H9 (cell line): ENCODE results near the gene MMP25. TPM values are rescaled to one million over a fixed set of nuclear protein-coding genes. Genes with fewer than 3 reads are reported as not detected.

Experiments used
- DNase-seq: peaks from one replicate; pipeline ENCODE4 v3.0.0-alpha.2; 2017
- H2AFZ ChIP-seq: one replicate; pipeline ENCODE4 v1.6.1; 2013; ENCODE audit warnings: mild to moderate bottlenecking, low read length, control low read depth, moderate library complexity
- H2AK5ac ChIP-seq: 2 replicates; pipeline ENCODE4 v1.6.1; 2013; ENCODE audit warnings: low read length, control low read depth, mixed read lengths; ENCODE audit not compliant: insufficient read length
- H2BK120ac ChIP-seq: one replicate; pipeline ENCODE4 v1.6.1; 2013; ENCODE audit warnings: low read depth, mild to moderate bottlenecking, low read length, control low read depth, inconsistent platforms; ENCODE audit not compliant: poor library complexity, severe bottlenecking
- H2BK12ac ChIP-seq: 2 replicates; pipeline ENCODE4 v1.6.1; 2013; ENCODE audit warnings: low read length, control low read depth, mixed read lengths, low read depth; ENCODE audit not compliant: insufficient read length
- H2BK15ac ChIP-seq: 2 replicates; pipeline ENCODE4 v1.6.1; 2013; ENCODE audit warnings: low read depth, low read length, control low read depth
- H2BK20ac ChIP-seq: one replicate; pipeline ENCODE4 v1.6.1; 2013; ENCODE audit warnings: low read depth, mild to moderate bottlenecking, low read length, control low read depth, inconsistent platforms; ENCODE audit not compliant: poor library complexity, severe bottlenecking
- H2BK5ac ChIP-seq: 2 replicates; pipeline ENCODE4 v1.6.1; 2013; ENCODE audit warnings: low read length, control low read depth, mixed read lengths; ENCODE audit not compliant: insufficient read length
- H3K14ac ChIP-seq: 2 replicates; pipeline ENCODE4 v1.6.1; 2013; ENCODE audit warnings: low read length, control low read depth; ENCODE audit not compliant: insufficient read depth
- H3K18ac ChIP-seq: 2 replicates; pipeline ENCODE4 v1.6.1; 2013; ENCODE audit warnings: low read depth, mild to moderate bottlenecking, mixed read lengths, low read length, control low read depth; ENCODE audit not compliant: insufficient read length
- H3K23ac ChIP-seq: 2 replicates; pipeline ENCODE4 v1.6.1; 2013; ENCODE audit warnings: low read length, control low read depth, mixed read lengths, low read depth; ENCODE audit not compliant: insufficient read length
- H3K23me2 ChIP-seq: 2 replicates; pipeline ENCODE4 v1.6.1; 2013; ENCODE audit warnings: low read depth, mild to moderate bottlenecking, mixed read lengths, low read length, control low read depth; ENCODE audit not compliant: insufficient read length, poor library complexity, severe bottlenecking
- H3K27ac ChIP-seq: 2 replicates; pipeline ENCODE4 v1.5.1; 2013; ENCODE audit warnings: low read length, control low read depth, mixed read lengths, low read depth; ENCODE audit not compliant: insufficient read length
- H3K27me3 ChIP-seq: 2 replicates; pipeline ENCODE4 v1.6.1; 2013; ENCODE audit warnings: low read length, control low read depth, inconsistent platforms; ENCODE audit not compliant: insufficient read depth
- H3K4ac ChIP-seq: 2 replicates; pipeline ENCODE4 v1.6.1; 2013; ENCODE audit warnings: low read depth, mild to moderate bottlenecking, control low read depth, inconsistent platforms, low read length, moderate library complexity
- H3K4me1 ChIP-seq: 2 replicates; pipeline ENCODE4 v1.6.1; 2013; ENCODE audit warnings: low read length, control low read depth, inconsistent platforms; ENCODE audit not compliant: insufficient read depth
- H3K4me2 ChIP-seq: 2 replicates; pipeline ENCODE4 v1.6.1; 2013; ENCODE audit warnings: low read length, control low read depth, mixed read lengths; ENCODE audit not compliant: insufficient read length, insufficient read depth
- H3K56ac ChIP-seq: 2 replicates; pipeline ENCODE4 v1.6.1; 2013; ENCODE audit warnings: low read depth, mild to moderate bottlenecking, mixed read lengths, low read length, control low read depth; ENCODE audit not compliant: insufficient read length
- H3K79me1 ChIP-seq: 2 replicates; pipeline ENCODE4 v1.6.1; 2013; ENCODE audit warnings: low read depth, mild to moderate bottlenecking, moderate library complexity, low read length, control low read depth, inconsistent platforms; ENCODE audit not compliant: insufficient read depth, poor library complexity, severe bottlenecking
- H3K79me2 ChIP-seq: 2 replicates; pipeline ENCODE4 v1.6.1; 2013; ENCODE audit warnings: low read length, control low read depth, inconsistent platforms; ENCODE audit not compliant: insufficient read depth
- H3K9ac ChIP-seq: 2 replicates; pipeline ENCODE4 v1.6.1; 2013; ENCODE audit warnings: low read length, control low read depth, mixed read lengths; ENCODE audit not compliant: insufficient read length; ENCODE audit errors: extremely low read depth
- H3K9me3 ChIP-seq: one replicate; pipeline ENCODE4 v1.6.1; 2013; ENCODE audit warnings: low read depth, low read length, inconsistent platforms; ENCODE audit not compliant: control insufficient read depth
- H3T11ph ChIP-seq: one replicate; pipeline ENCODE4 v1.6.1; 2013; ENCODE audit warnings: mild to moderate bottlenecking, low read length, control low read depth, inconsistent platforms
- H4K20me1 ChIP-seq: one replicate; pipeline ENCODE4 v1.6.1; 2013; ENCODE audit not compliant: control insufficient read depth, insufficient read length, insufficient read depth
- H4K5ac ChIP-seq: 2 replicates; pipeline ENCODE4 v1.6.1; 2013; ENCODE audit warnings: low read depth, mild to moderate bottlenecking, mixed read lengths, low read length, control low read depth; ENCODE audit not compliant: insufficient read length
- H4K8ac ChIP-seq: replicated peaks from 2 replicates; pipeline ENCODE4 v1.6.1; 2013; ENCODE audit warnings: low read length, control low read depth, mixed read lengths, low read depth; ENCODE audit not compliant: insufficient read length
- H4K91ac ChIP-seq: 2 replicates; pipeline ENCODE4 v1.6.1; 2013; ENCODE audit warnings: low read depth, mild to moderate bottlenecking, moderate library complexity, mixed read lengths, low read length, control low read depth; ENCODE audit not compliant: insufficient read length
- H3K27ac Mint-ChIP-seq, 3 experiments: 2 replicates in 2 of 3; 3 replicates in 1 of 3; pipeline ENCODE4 v1.8.0; 2020 to 2021; ENCODE audit warnings: mixed read lengths in 3 of 3, mild to moderate bottlenecking in 1 of 3, moderate library complexity in 1 of 3
- H3K27me3 Mint-ChIP-seq: 2 replicates; pipeline ENCODE4 v1.8.0; 2021; ENCODE audit warnings: low read depth, mild to moderate bottlenecking, moderate library complexity, mixed read lengths
- H3K36me3 Mint-ChIP-seq, 3 experiments: 2 replicates in 2 of 3; 3 replicates in 1 of 3; pipeline ENCODE4 v1.8.0; 2020 to 2021; ENCODE audit warnings: low read depth in 3 of 3, mixed read lengths in 3 of 3; ENCODE audit not compliant: insufficient read depth in 1 of 3
- H3K4me1 Mint-ChIP-seq, 2 experiments: 2 replicates each; pipeline ENCODE4 v1.8.0; 2020; ENCODE audit warnings: mixed read lengths in 2 of 2
- H3K4me3 Mint-ChIP-seq, 2 experiments: 2 replicates in 1 of 2; 3 replicates in 1 of 2; pipeline ENCODE4 v1.8.0; 2020 to 2021; ENCODE audit warnings: mild to moderate bottlenecking in 2 of 2, mixed read lengths in 2 of 2, moderate library complexity in 1 of 2
- H3K9me3 Mint-ChIP-seq, 2 experiments: 2 replicates in 1 of 2; 3 replicates in 1 of 2; pipeline ENCODE4 v1.8.0; 2020; ENCODE audit warnings: mild to moderate bottlenecking in 2 of 2, mixed read lengths in 2 of 2, moderate library complexity in 1 of 2
- WGBS: extraction: QIAGEN DNeasy Blood & Tissue Kit; methylation state at CpG from one replicate; pipeline ENCODE4 v1.1.7; 2013; ENCODE audit warnings: missing lambda C conversion rate, low lambda C conversion rate, mixed read lengths; ENCODE audit not compliant: insufficient read length; ENCODE audit errors: extremely low coverage; 5-methylcytosine and 5-hydroxymethylcytosine counted together
- total RNA-seq: library from RNA; stranded (reverse); gene quantifications from 2 replicates; pipeline ENCODE4 v1.2.1, GENCODE V29; 2021
- TF ChIP-seq, protein P1 (sequence below): fragments of 200-600 bp; sonication (generic); conservative IDR thresholded peaks from 3 replicates; pipeline ENCODE4 v1.8.0; 2021; ENCODE audit warnings: antibody characterized with exemption, mild to moderate bottlenecking

The MMP25 gene
- total RNA-seq, 1 experiment from 2014 or later = 13.5 TPM

DNA sequence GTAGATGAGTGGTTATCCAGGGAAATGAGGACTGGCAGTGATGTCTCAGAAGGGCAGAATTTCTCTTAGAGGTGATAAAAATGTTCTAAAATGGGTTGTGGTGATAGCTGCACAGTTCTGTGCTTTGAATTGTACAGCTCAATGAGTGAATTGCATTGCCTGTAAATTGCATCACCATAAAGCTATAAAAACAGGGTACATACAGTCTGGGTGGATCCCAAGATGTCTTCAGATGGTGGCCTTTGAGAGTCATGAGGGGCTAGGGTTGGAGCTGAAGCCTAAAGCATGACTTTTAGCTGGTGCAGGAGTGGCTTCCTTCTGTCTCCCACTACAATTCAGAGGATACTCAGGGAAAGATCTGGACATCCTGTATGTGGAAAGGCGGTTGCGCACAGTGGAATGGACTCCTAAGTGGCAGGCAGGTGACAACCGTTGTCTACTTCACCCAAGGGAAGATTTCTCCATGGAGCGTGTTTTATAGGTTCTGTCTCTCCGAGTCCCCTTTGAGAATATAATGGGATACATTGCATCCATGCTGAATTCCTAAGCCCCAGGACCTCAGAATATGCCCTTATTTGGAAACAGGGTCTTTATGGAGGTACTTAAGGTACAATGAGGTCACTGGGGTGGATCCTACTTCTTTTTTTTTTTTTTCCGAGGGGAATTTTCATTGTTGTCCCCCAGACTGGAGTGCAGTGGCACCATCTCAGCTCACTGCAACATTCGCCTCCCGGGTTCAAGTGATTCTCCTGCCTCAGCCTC is 17.4 kb downstream of the MMP25 start:
- H3K9ac ChIP-seq = no peak overlapping the region
- H3K14ac ChIP-seq = no peak overlapping the region
- H2AK5ac ChIP-seq = no peak overlapping the region
- H3K9me3 Mint-ChIP-seq = no peaks in the 10 kb centered on the region; a peak in 1 of 5 replicates
- H3K79me1 ChIP-seq = no peaks in the 10 kb centered on the region
- no peaks in the 10 kb centered on the region for H3K27me3 ChIP-seq
- no CpG with 5 or more reads among the region's 8 CpGs for WGBS
- TF ChIP-seq, protein P1, sequence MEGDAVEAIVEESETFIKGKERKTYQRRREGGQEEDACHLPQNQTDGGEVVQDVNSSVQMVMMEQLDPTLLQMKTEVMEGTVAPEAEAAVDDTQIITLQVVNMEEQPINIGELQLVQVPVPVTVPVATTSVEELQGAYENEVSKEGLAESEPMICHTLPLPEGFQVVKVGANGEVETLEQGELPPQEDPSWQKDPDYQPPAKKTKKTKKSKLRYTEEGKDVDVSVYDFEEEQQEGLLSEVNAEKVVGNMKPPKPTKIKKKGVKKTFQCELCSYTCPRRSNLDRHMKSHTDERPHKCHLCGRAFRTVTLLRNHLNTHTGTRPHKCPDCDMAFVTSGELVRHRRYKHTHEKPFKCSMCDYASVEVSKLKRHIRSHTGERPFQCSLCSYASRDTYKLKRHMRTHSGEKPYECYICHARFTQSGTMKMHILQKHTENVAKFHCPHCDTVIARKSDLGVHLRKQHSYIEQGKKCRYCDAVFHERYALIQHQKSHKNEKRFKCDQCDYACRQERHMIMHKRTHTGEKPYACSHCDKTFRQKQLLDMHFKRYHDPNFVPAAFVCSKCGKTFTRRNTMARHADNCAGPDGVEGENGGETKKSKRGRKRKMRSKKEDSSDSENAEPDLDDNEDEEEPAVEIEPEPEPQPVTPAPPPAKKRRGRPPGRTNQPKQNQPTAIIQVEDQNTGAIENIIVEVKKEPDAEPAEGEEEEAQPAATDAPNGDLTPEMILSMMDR = no peak
- H3K4me2 ChIP-seq = no peak overlapping the region
- H4K5ac ChIP-seq = no peak overlapping the region
- peaks cover 7% of the 10 kb centered on the region for H3K23me2 ChIP-seq
- H3K4me1 ChIP-seq = no peaks in the 10 kb centered on the region
- H2BK20ac ChIP-seq = no peak overlapping the region
- H3K23ac ChIP-seq = no peak overlapping the region
- H3K4ac ChIP-seq = no peak overlapping the region
- no peak overlapping the region for H2BK5ac ChIP-seq
- peaks cover 24 to 29% of the 10 kb centered on the region in 2 experiments for H3K4me1 Mint-ChIP-seq
- H3K36me3 Mint-ChIP-seq = no peaks in the 10 kb centered on the region; a peak in 2 of 7 replicates
- DNase-seq = no peak
- H3K18ac ChIP-seq = peak overlapping the region; percentile 47
- no peak overlapping the region for H2BK120ac ChIP-seq
- H3K79me2 ChIP-seq = no peaks in the 10 kb centered on the region
- no peaks in the 10 kb centered on the region for H4K20me1 ChIP-seq
- H3K27me3 Mint-ChIP-seq = peaks cover 19% of the 10 kb centered on the region
- no peak overlapping the region for H3K27ac ChIP-seq
- no peaks in the 10 kb centered on the region for H3K9me3 ChIP-seq
- peak overlapping the region in 1 of 2 experiments; percentile 5; a peak in 1 of 5 replicates for H3K4me3 Mint-ChIP-seq
- H4K91ac ChIP-seq = no peak overlapping the region
- H3K56ac ChIP-seq = no peak overlapping the region
- H3T11ph ChIP-seq = no peak overlapping the region
- no peak overlapping the region for H2BK15ac ChIP-seq
- H2BK12ac ChIP-seq = no peak overlapping the region
- H3K27ac Mint-ChIP-seq = peak overlapping the region in 2 of 3 experiments; percentile 19 to 49; a peak in 1 of 7 replicates
- no peak overlapping the region for H2AFZ ChIP-seq
- H4K8ac ChIP-seq = no peak overlapping the region
